Measurements from ENCODE around the gene WRAP73. TPM values are rescaled to one million over a fixed set of nuclear protein-coding genes. Genes with fewer than 3 reads are reported as not detected.

Gene WRAP73
- total RNA-seq, 4 donors from 2014 or later: 16.4 to 33.7 (median 19.6) TPM

GRCh38 chr1:3598051-3598491, 51.8 kb downstream of the WRAP73 start:
- H3K9me3 ChIP-seq: no peaks in the 10 kb centered on the region
- WGBS: 47% methylated on average over 13 of the region's 26 CpGs
- no peak for DNase-seq (ENCODE audit: low spot score in 2 of 2)
- peaks cover 32% of the 10 kb centered on the region for H3K4me1 ChIP-seq
- H3K4me3 ChIP-seq: no peak overlapping the region
- H3K27ac ChIP-seq: no peak overlapping the region
- no peak for TF ChIP-seq POLR2A (IDR thresholded peaks at IDR 0.05)
- TF ChIP-seq CTCF (IDR thresholded peaks at IDR 0.05): no peak
- TF ChIP-seq POLR2AphosphoS5 (IDR thresholded peaks at IDR 0.05): no peak
- no peak for TF ChIP-seq EP300 (IDR thresholded peaks at IDR 0.05)
- H3K27me3 ChIP-seq: no peaks in the 10 kb centered on the region
- H3K36me3 ChIP-seq: no peaks in the 10 kb centered on the region

GRCh38 chr1:3597599-3597964, 52.3 kb downstream of the WRAP73 start:
- Histone ChIP-seq H3K9me3 (no peaks in the 10 kb centered on the region), H3K4me3 (no peak overlapping the region), H3K27ac (no peak overlapping the region), H3K27me3 (no peaks in the 10 kb centered on the region), H3K4me1 (peaks cover 32% of the 10 kb centered on the region), H3K36me3 (no peaks in the 10 kb centered on the region)
- DNase-seq (ENCODE audit: low spot score in 2 of 2): no peak
- TF ChIP-seq CTCF (IDR thresholded peaks at IDR 0.05): no peak
- WGBS: 56% methylated on average over 11 of the region's 11 CpGs

GRCh38 chr1:3596663-3597598, 53.0 kb downstream of the WRAP73 start:
- H3K9me3 ChIP-seq: no peaks in the 10 kb centered on the region
- no peaks in the 10 kb centered on the region for H3K27me3 ChIP-seq
- 89% methylated on average over 10 of the region's 29 CpGs for WGBS
- no peak overlapping the region for H3K4me3 ChIP-seq
- no peak for DNase-seq (ENCODE audit: low spot score in 2 of 2)
- no peak overlapping the region for H3K27ac ChIP-seq
- H3K4me1 ChIP-seq: peaks cover 32% of the 10 kb centered on the region
- no peak for TF ChIP-seq POLR2AphosphoS5 (IDR thresholded peaks at IDR 0.05)
- H3K36me3 ChIP-seq: no peaks in the 10 kb centered on the region

- Histone ChIP-seq H3K27me3 (no peaks in the 10 kb centered on the region), H3K9me3 (no peaks in the 10 kb centered on the region), H3K36me3 (no peaks in the 10 kb centered on the region), H3K27ac (no peak overlapping the region), H3K4me1 (peaks cover 32% of the 10 kb centered on the region), H3K4me3 (no peak overlapping the region)
- 100% methylated on average over 1 of the region's 7 CpGs for WGBS
- TF ChIP-seq CTCF (IDR thresholded peaks at IDR 0.05): no peak
- no peak for TF ChIP-seq POLR2AphosphoS5 (IDR thresholded peaks at IDR 0.05)
- no peak for TF ChIP-seq POLR2A (IDR thresholded peaks at IDR 0.05)
- no peak for TF ChIP-seq EP300 (IDR thresholded peaks at IDR 0.05)
- DNase-seq (ENCODE audit: low spot score in 2 of 2): no peak
Measured at GRCh38 chr1:3595949-3596348, 54.0 kb downstream of the WRAP73 start.

GRCh38 chr1:3594706-3595377, 55.1 kb downstream of the WRAP73 start:
- WGBS: 61% methylated on average over 27 of the region's 31 CpGs
- no peaks in the 10 kb centered on the region for H3K36me3 ChIP-seq
- no peak for TF ChIP-seq EP300 (IDR thresholded peaks at IDR 0.05)
- TF ChIP-seq CTCF (IDR thresholded peaks at IDR 0.05): no peak
- TF ChIP-seq POLR2A (IDR thresholded peaks at IDR 0.05): no peak
- no peak for TF ChIP-seq POLR2AphosphoS5 (IDR thresholded peaks at IDR 0.05)

More at GRCh38 chr1:3594706-3595377, 55.1 kb downstream of the WRAP73 start:
- Histone ChIP-seq H3K9me3 (no peaks in the 10 kb centered on the region), H3K4me1 (peaks cover 32% of the 10 kb centered on the region), H3K4me3 (no peak overlapping the region), H3K27ac (no peak overlapping the region), H3K27me3 (no peaks in the 10 kb centered on the region)
- no peak for DNase-seq (ENCODE audit: low spot score in 2 of 2)
